Neural cell (in vitro differentiated cells): ENCODE results near the gene WFS1. TPM values are rescaled to one million over a fixed set of nuclear protein-coding genes. Genes with fewer than 3 reads are reported as not detected.

Source experiments
- H2AFZ ChIP-seq: fragments of 200-600, 300-800 bp; sonication (generic), shearing (Covaris generic); 2 replicates; pipeline ENCODE4 v1.6.0; 2014; ENCODE audit warnings: low read depth, mild to moderate bottlenecking, antibody characterized with exemption, low read length, moderate library complexity
- H3F3A ChIP-seq: fragments of 200-600 bp; shearing (Covaris generic); 2 replicates; pipeline ENCODE4 v1.6.1; 2016; ENCODE audit warnings: mild to moderate bottlenecking, moderate library complexity, mixed read lengths, antibody characterized with exemption, low read length; ENCODE audit not compliant: insufficient read depth, poor library complexity, severe bottlenecking
- H3K27ac ChIP-seq: fragments of 200-600, 300-800 bp; sonication (generic), shearing (Covaris generic); 2 replicates; pipeline ENCODE4 v1.5.1; 2014; ENCODE audit warnings: mild to moderate bottlenecking, low read length, moderate library complexity
- H3K27me3 ChIP-seq: fragments of 300-800, 200-600 bp; sonication (generic), shearing (Covaris generic); 2 replicates; pipeline ENCODE4 v1.6.0; 2014; ENCODE audit warnings: mild to moderate bottlenecking, low read depth, low read length, moderate library complexity; ENCODE audit not compliant: insufficient read depth
- H3K36me3 ChIP-seq: fragments of 300-800, 200-600 bp; sonication (generic), shearing (Covaris generic); 2 replicates; pipeline ENCODE4 v1.5.1; 2014; ENCODE audit warnings: mild to moderate bottlenecking, antibody characterized with exemption, low read length, moderate library complexity; ENCODE audit not compliant: insufficient read depth
- H3K4me2 ChIP-seq: fragments of 300-800, 200-600 bp; sonication (generic), shearing (Covaris generic); 2 replicates; pipeline ENCODE4 v1.6.0; 2014; ENCODE audit warnings: mild to moderate bottlenecking, low read length
- H3K4me3 ChIP-seq: fragments of 300-800, 200-600 bp; sonication (generic), shearing (Covaris generic); 2 replicates; pipeline ENCODE4 v1.5.1; 2014; ENCODE audit warnings: mild to moderate bottlenecking, low read length, moderate library complexity
- H3K79me2 ChIP-seq: fragments of 200-600 bp; shearing (Covaris generic); replicated peaks from 2 replicates; pipeline ENCODE4 v1.6.0; 2014; ENCODE audit warnings: mild to moderate bottlenecking, low read length, moderate library complexity; ENCODE audit not compliant: insufficient read depth
- H3K9ac ChIP-seq: fragments of 300-800, 200-600 bp; sonication (generic), shearing (Covaris generic); 2 replicates; pipeline ENCODE4 v1.6.1; 2016; ENCODE audit warnings: mild to moderate bottlenecking, low read length, mixed read lengths
- H3K9me2 ChIP-seq: fragments of 200-600 bp; shearing (Covaris generic); 2 replicates; pipeline ENCODE4 v1.6.1; 2016; ENCODE audit warnings: mild to moderate bottlenecking, low read length, mixed read lengths; ENCODE audit not compliant: insufficient read depth
- H3K9me3 ChIP-seq: fragments of 200-600, 300-800 bp; sonication (generic), shearing (Covaris generic); 2 replicates; pipeline ENCODE4 v1.6.1; 2016; ENCODE audit warnings: mild to moderate bottlenecking, mixed run types, low read length, moderate library complexity, mixed read lengths
- H4K20me1 ChIP-seq: fragments of 200-600 bp; shearing (Covaris generic); 2 replicates; pipeline ENCODE4 v1.6.1; 2016; ENCODE audit warnings: mild to moderate bottlenecking, mixed run types; ENCODE audit not compliant: insufficient read depth
- EP300 ChIP-seq: fragments of 450-650 bp; conservative IDR thresholded peaks from 2 replicates; pipeline ENCODE4 v1.6.1; 2014; ENCODE audit warnings: antibody characterized with exemption, mild to moderate bottlenecking, moderate library complexity; ENCODE audit not compliant: poor library complexity, severe bottlenecking
- EZH2 ChIP-seq: fragments of 200-600, 300-800 bp; shearing (Covaris generic), sonication (generic); IDR thresholded peaks from 2 replicates; pipeline ENCODE4 v1.6.1; 2014; ENCODE audit warnings: antibody characterized with exemption, low read length, borderline replicate concordance, mild to moderate bottlenecking; ENCODE audit not compliant: insufficient read depth, poor library complexity, severe bottlenecking
- MXI1 ChIP-seq: fragments of 450-650 bp; conservative IDR thresholded peaks from 2 replicates; pipeline ENCODE4 v1.6.1; 2014; ENCODE audit warnings: antibody characterized with exemption, mild to moderate bottlenecking; ENCODE audit not compliant: poor library complexity, severe bottlenecking
- POLR2AphosphoS5 ChIP-seq: IDR thresholded peaks from 2 replicates; pipeline ENCODE4 v1.6.1; 2012
- RAD21 ChIP-seq: fragments of 450-650 bp; conservative IDR thresholded peaks from 2 replicates; pipeline ENCODE4 v1.6.1; 2014; ENCODE audit warnings: antibody characterized with exemption, mild to moderate bottlenecking, moderate library complexity
- REST ChIP-seq: IDR thresholded peaks from 2 replicates; pipeline ENCODE4 v1.6.1; 2012; ENCODE audit warnings: borderline replicate concordance
- SMC3 ChIP-seq: fragments of 450-650 bp; conservative IDR thresholded peaks from 2 replicates; pipeline ENCODE4 v1.6.1; 2014; ENCODE audit warnings: antibody characterized with exemption, mild to moderate bottlenecking, moderate library complexity; ENCODE audit not compliant: poor library complexity
- TAF1 ChIP-seq: IDR thresholded peaks from 2 replicates; pipeline ENCODE4 v1.6.1; 2012; ENCODE audit warnings: low read depth
- polyA plus RNA-seq: library from polyadenylated mRNA; depleted of rRNA; stranded (reverse); fragments of >200 nt; gene quantifications from 2 replicates; pipeline ENCODE4 v1.2.3, GENCODE V29; 2014
- TF ChIP-seq, protein P1 (sequence below): fragments of 450-650 bp; IDR thresholded peaks from 2 replicates; pipeline ENCODE4 v1.5.1; 2014; ENCODE audit warnings: antibody characterized with exemption, mild to moderate bottlenecking, moderate library complexity; ENCODE audit not compliant: poor library complexity, severe bottlenecking

WFS1 gene
- polyA plus RNA-seq, 1 donor from 2014 or later: 4.5 TPM

- no peak overlapping the region for H2AFZ ChIP-seq
- no peak overlapping the region for H3K9ac ChIP-seq
- no peaks in the 10 kb centered on the region for H3K36me3 ChIP-seq
- no peak overlapping the region for H3K27ac ChIP-seq
- no peaks in the 10 kb centered on the region for H3K9me2 ChIP-seq
- no peak overlapping the region for H3K4me2 ChIP-seq
- no peaks in the 10 kb centered on the region for H3K79me2 ChIP-seq
- H4K20me1 ChIP-seq: no peaks in the 10 kb centered on the region
- H3K27me3 ChIP-seq: no peaks in the 10 kb centered on the region
- H3K4me3 ChIP-seq: no peak overlapping the region
- H3K9me3 ChIP-seq: no peaks in the 10 kb centered on the region
- H3F3A ChIP-seq: no peaks in the 10 kb centered on the region
- TF ChIP-seq RAD21 (no peak), EZH2 (no peak), EP300 (no peak), TAF1 (no peak), SMC3 (no peak), MXI1 (no peak), REST (no peak), POLR2AphosphoS5 (no peak)
- TF ChIP-seq, protein P1, sequence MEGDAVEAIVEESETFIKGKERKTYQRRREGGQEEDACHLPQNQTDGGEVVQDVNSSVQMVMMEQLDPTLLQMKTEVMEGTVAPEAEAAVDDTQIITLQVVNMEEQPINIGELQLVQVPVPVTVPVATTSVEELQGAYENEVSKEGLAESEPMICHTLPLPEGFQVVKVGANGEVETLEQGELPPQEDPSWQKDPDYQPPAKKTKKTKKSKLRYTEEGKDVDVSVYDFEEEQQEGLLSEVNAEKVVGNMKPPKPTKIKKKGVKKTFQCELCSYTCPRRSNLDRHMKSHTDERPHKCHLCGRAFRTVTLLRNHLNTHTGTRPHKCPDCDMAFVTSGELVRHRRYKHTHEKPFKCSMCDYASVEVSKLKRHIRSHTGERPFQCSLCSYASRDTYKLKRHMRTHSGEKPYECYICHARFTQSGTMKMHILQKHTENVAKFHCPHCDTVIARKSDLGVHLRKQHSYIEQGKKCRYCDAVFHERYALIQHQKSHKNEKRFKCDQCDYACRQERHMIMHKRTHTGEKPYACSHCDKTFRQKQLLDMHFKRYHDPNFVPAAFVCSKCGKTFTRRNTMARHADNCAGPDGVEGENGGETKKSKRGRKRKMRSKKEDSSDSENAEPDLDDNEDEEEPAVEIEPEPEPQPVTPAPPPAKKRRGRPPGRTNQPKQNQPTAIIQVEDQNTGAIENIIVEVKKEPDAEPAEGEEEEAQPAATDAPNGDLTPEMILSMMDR: no peak
These were observed 38.2 kb downstream of the WFS1 start for GRCh38 chr4:6307891-6308290.

DNA sequence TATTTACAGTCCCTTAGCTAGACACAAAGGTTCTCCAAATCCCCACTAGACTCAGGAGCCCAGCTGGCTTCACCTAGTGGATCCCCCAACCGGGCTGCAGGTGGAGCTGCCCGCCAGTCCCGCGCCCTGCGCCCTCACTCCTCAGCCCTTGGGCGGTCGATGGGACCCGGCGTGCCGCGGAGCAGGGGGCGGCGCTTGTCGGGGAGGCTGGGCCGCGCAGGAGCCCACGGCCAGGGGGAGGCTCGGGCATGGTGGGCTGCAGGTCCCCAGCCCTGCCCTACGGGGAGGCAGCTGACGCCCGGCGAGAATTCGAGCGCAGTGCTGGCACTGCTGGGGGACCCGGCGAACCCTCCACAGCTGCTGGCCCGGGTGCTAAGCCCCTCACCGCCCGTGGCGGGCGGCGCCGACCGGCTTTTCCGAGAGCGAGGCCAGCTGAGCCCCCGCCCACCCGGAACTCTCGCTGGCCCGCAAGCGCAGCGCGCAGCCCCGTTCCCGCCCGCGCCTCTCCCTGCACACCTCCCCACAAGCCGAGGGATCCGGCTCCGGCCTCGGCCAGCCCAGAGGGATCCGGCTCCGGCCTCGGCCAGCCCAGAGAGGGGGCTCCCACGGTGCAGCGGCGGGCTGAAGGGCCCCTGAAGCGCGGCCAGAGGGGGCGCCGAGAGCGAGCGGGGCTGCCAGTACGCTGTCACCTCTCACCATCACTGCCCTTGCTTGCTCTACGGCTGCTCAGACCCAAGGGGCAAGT is 39.4 kb downstream of the WFS1 start:
- Histone ChIP-seq H3K9ac (no peak overlapping the region), H3K36me3 (no peaks in the 10 kb centered on the region), H3F3A (no peaks in the 10 kb centered on the region), H3K79me2 (no peaks in the 10 kb centered on the region), H2AFZ (no peak overlapping the region), H3K9me2 (no peaks in the 10 kb centered on the region), H3K27ac (no peak overlapping the region), H3K9me3 (no peaks in the 10 kb centered on the region), H3K4me2 (no peak overlapping the region), H3K4me3 (no peak overlapping the region), H4K20me1 (no peaks in the 10 kb centered on the region), H3K27me3 (no peaks in the 10 kb centered on the region)
- TF ChIP-seq EZH2: no peak
- no peak for TF ChIP-seq MXI1
- TF ChIP-seq EP300: no peak
- TF ChIP-seq REST: no peak
- no peak for TF ChIP-seq TAF1
- TF ChIP-seq, protein P1: no peak
- TF ChIP-seq RAD21: no peak
- no peak for TF ChIP-seq POLR2AphosphoS5
- TF ChIP-seq SMC3: no peak
